Psoas muscle (tissue), 8 donors: ENCODE results near the gene CHN2. TPM values are rescaled to one million over a fixed set of nuclear protein-coding genes. Genes with fewer than 3 reads are reported as not detected.

Source experiments
- ATAC-seq, 4 donors: fragments of 200-7000 bp; cut with Tn5 transposase; one replicate each; pipeline ENCODE4 v1.9.1; 2020; ENCODE audit warnings: moderate library complexity in 3 of 4, mild to moderate bottlenecking in 2 of 4
- DNase-seq, 2 donors: peaks; one replicate each; pipeline ENCODE4 v3.0.0-alpha.2; 2020
- H3K27ac ChIP-seq: fragments of 200-600 bp; one replicate; pipeline ENCODE4 v1.8.0; 2022
- H3K27me3 ChIP-seq, 3 donors: fragments of 200-600 bp in 1 of 3; one replicate each; pipeline versions ENCODE4 v1.6.1 to v1.8.0; 2013 to 2022; ENCODE audit warnings: low read length in 2 of 3, mild to moderate bottlenecking in 2 of 3, moderate library complexity in 1 of 3; ENCODE audit not compliant: insufficient read depth in 3 of 3
- H3K36me3 ChIP-seq, 2 donors: fragments of 200-600 bp in 1 of 2; one replicate each; pipeline versions ENCODE4 v1.6.1 to v1.8.0; 2013 to 2022; ENCODE audit warnings: low read depth in 1 of 2, mild to moderate bottlenecking in 1 of 2, moderate library complexity in 1 of 2; ENCODE audit not compliant: insufficient read depth in 1 of 2
- H3K4me1 ChIP-seq: fragments of 200-600 bp; one replicate; pipeline ENCODE4 v1.8.0; 2022
- H3K4me3 ChIP-seq: fragments of 200-600 bp; one replicate; pipeline ENCODE4 v1.8.0; 2022; ENCODE audit warnings: mild to moderate bottlenecking
- H3K9me3 ChIP-seq: fragments of 200-600 bp; one replicate; pipeline ENCODE4 v1.8.0; 2022
- WGBS, 3 donors: extraction: QIAGEN DNeasy Blood & Tissue Kit; methylation state at CpG; one replicate each; pipeline versions ENCODE4 v1.1.6 to v1.1.7; 2013; 5-methylcytosine and 5-hydroxymethylcytosine counted together
- intact Hi-C, 2 donors: fragments of 100-400 bp; cut with DNase I; formaldehyde crosslinking; loops; one replicate each; pipeline versions ENCODE4 v1.11.0 to v1.14.2; 2022
- polyA plus RNA-seq, 3 donors: library from polyadenylated mRNA; stranded (reverse); fragments of 200-250 nt; gene quantifications; one replicate each; pipeline ENCODE4 v1.2.3, GENCODE V29; 2013
- total RNA-seq, 4 donors: library from RNA; stranded (reverse); fragmentation: NEBNext Ultra II Directional in 2 of 4; extraction: Animal tissue kit (Norgen Biotek cat#: 25700) in 2 of 4; gene quantifications; one replicate each; pipeline versions ENCODE4 v1.2.1 to v1.2.4, GENCODE V29; 2021 to 2023
- TF ChIP-seq, protein P1 (sequence below): fragments of 200-600 bp; IDR thresholded peaks from one replicate; pipeline ENCODE4 v1.8.0; 2022; ENCODE audit warnings: antibody characterized with exemption
- donor health status: healthy with polysubstance abuse.
- donor health status: DM: no; HTN: no; CAD: no; lungs with moderate emphysema.
- donor health status: Bipolar disorder and iron deficiency.
- donor health status: healthy.
- donor health status: DM: yes; HTN: yes; CAD: no.
- donor health status: DM: no; HTN: no; CAD: no.
- donor health status: DM: no; HTN: no; CAD: no.
- donor health status: DM: yes; HTN: yes; CAD: no.

The CHN2 gene
- total and polyA plus RNA-seq, 7 donors, result 0.43 to 18.1 (median 2.3) TPM

DNA sequence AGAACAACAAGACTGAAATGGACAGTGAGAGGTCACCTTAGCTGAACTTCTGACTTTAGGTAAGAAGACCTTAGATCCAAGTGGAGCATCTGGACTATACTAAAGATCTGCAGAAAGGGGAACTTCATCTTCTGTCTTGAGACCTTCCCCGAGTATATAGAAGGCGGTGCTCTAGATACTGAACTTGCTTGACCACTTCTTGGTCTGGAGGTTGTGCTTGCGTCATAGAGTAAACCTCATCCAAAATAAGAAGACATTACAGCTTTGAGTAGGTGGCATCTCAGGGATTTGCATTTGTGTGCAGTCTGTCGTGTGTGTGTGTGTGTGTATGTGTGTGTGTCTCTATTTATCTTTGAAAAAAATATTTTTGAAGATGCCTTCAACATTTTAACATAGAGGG lies 157.5 kb downstream of the CHN2 start:
- WGBS, 3 donors, result 80 to 97% (median 86%) methylated on average over 4 of the region's 4 CpGs
- DNase-seq (no peak), ATAC-seq (no peak)
- Histone ChIP-seq H3K27ac (no peak overlapping the region), H3K27me3 (no peaks in the 10 kb centered on the region), H3K36me3 (no peaks in the 10 kb centered on the region), H3K4me1 (no peaks in the 10 kb centered on the region), H3K9me3 (no peaks in the 10 kb centered on the region), H3K4me3 (no peak overlapping the region)
- TF ChIP-seq, protein P1, sequence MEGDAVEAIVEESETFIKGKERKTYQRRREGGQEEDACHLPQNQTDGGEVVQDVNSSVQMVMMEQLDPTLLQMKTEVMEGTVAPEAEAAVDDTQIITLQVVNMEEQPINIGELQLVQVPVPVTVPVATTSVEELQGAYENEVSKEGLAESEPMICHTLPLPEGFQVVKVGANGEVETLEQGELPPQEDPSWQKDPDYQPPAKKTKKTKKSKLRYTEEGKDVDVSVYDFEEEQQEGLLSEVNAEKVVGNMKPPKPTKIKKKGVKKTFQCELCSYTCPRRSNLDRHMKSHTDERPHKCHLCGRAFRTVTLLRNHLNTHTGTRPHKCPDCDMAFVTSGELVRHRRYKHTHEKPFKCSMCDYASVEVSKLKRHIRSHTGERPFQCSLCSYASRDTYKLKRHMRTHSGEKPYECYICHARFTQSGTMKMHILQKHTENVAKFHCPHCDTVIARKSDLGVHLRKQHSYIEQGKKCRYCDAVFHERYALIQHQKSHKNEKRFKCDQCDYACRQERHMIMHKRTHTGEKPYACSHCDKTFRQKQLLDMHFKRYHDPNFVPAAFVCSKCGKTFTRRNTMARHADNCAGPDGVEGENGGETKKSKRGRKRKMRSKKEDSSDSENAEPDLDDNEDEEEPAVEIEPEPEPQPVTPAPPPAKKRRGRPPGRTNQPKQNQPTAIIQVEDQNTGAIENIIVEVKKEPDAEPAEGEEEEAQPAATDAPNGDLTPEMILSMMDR, result no peak
- intact Hi-C loops, result no loop called here

DNA sequence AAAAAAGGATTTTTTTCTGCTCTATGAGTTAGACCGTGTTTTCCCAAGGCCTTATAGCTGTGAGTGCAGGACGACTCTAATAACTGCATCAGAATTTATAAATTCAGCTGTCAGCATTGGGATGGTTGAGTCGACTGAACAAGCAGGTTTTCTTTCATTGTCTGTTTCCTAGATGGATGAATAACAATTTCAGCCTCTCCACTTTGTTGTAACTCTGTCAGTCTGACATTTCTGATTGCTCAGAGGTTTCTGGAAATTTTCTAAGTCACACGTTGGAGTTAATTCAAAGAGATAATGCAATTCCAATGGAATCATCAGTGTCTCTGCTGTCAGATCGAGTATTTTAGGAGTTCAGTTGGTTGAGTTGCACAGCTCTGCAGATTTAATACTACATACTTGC lies 159.2 kb downstream of the CHN2 start:
- no peaks in the 10 kb centered on the region for H3K36me3 ChIP-seq
- no peaks in the 10 kb centered on the region for H3K9me3 ChIP-seq
- DNase-seq (no peak), ATAC-seq (no peak)
- TF ChIP-seq, protein P1, result no peak
- H3K4me1 ChIP-seq, result no peaks in the 10 kb centered on the region
- 68 to 74% (median 74%) methylated on average over 5 of the region's 5 CpGs for WGBS, 3 donors
- no peak overlapping the region for H3K27ac ChIP-seq
- intact Hi-C loops, result no loop called here
- H3K27me3 ChIP-seq, result no peaks in the 10 kb centered on the region
- H3K4me3 ChIP-seq, result no peak overlapping the region

DNA sequence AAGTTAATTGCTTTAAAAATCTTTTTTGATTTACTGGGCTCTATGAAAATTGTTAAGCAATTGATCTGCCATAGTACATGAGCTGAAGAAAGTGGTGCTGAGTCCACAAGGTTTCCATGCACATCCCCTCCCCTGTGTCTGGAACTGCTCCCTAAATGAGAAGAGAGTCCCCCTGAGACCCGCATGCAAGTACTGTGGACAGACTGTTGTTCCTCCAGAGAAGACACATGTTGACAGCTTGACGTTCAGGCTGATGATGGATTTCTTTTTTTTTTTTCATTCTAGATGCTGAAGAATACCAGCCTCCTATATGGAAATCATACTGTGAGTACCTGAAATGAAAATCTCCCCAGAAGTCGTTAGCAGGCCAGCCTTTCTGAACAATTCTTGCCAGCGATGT lies 159.8 kb downstream of the CHN2 start:
- no peak overlapping the region for H3K27ac ChIP-seq
- intact Hi-C loops, result no loop called here
- H3K4me1 ChIP-seq, result no peaks in the 10 kb centered on the region
- TF ChIP-seq, protein P1, result no peak
- ATAC-seq, result no peak
- no peak for DNase-seq
- no peak overlapping the region for H3K4me3 ChIP-seq
- H3K36me3 ChIP-seq, result no peaks in the 10 kb centered on the region
- no peaks in the 10 kb centered on the region for H3K27me3 ChIP-seq
- H3K9me3 ChIP-seq, result no peaks in the 10 kb centered on the region
- WGBS, 3 donors, result 83 to 84% (median 83%) methylated on average over 4 of the region's 4 CpGs

DNA sequence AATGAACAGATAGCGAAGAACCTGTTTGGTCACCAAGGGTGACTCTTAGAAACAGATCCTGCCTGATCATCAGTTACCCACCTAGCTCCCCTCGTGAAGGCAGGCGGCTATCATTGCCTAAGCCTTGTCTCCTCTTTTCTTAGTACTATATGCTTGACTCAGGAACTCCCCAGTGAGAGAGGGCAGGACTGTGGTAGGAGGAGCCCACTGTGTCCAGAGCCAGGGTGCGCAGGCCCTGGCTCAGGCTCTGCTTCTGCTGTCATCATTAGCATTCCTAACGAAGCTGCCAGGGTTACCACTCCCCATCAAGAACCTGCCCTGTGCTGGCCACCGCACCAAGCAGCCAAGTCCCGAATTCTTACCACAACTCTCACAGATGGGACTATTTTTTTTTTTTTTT lies 160.8 kb downstream of the CHN2 start:
- Histone ChIP-seq H3K4me3 (no peak overlapping the region), H3K4me1 (no peaks in the 10 kb centered on the region), H3K9me3 (no peaks in the 10 kb centered on the region), H3K36me3 (no peaks in the 10 kb centered on the region), H3K27ac (no peak overlapping the region), H3K27me3 (no peaks in the 10 kb centered on the region)
- ATAC-seq (no peak), DNase-seq (no peak)
- intact Hi-C loops, result no loop called here
- WGBS, 3 donors, result 81 to 93% (median 92%) methylated on average over 7 of the region's 7 CpGs
- TF ChIP-seq, protein P1, result no peak

DNA sequence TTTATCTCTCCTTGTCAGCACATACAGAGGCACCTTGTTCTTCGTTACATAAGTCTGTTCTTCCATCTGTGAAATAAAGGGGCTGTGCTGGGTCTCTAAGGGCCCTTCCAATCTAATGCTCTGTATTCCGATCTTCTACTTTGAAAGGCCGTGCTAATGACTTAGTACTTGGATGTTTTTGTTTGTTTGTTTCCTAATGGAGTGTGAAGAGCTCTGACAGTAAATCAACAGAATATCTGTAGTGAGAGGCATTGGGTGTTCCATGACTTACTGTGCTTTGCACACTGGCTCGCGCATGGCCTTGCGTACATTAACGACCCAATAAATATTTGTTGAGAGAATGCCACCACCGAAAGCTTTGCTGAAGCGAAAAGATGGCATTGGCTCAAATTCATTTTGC lies 162.1 kb downstream of the CHN2 start:
- no peak overlapping the region for H3K4me3 ChIP-seq
- intact Hi-C loops, result no loop called here
- DNase-seq (no peak), ATAC-seq (no peak)
- H3K4me1 ChIP-seq, result no peaks in the 10 kb centered on the region
- H3K36me3 ChIP-seq, result no peaks in the 10 kb centered on the region
- TF ChIP-seq, protein P1, result no peak
- no peaks in the 10 kb centered on the region for H3K27me3 ChIP-seq
- WGBS, 3 donors, result 83 to 87% (median 84%) methylated on average over 9 of the region's 9 CpGs
- H3K27ac ChIP-seq, result no peak overlapping the region
- H3K9me3 ChIP-seq, result no peaks in the 10 kb centered on the region
